Skeletal muscle tissue (tissue), 4 donors: ENCODE measurements around the gene KLHL22. TPM values are rescaled to one million over a fixed set of nuclear protein-coding genes. Genes with fewer than 3 reads are reported as not detected.

Source experiments
- H3K27ac ChIP-seq: one replicate; pipeline ENCODE4 v1.7.0; 2013; ENCODE audit warnings: mild to moderate bottlenecking, low read depth, low read length, inconsistent platforms
- H3K27me3 ChIP-seq, 3 donors: one replicate each; pipeline ENCODE4 v1.7.0; 2013; ENCODE audit warnings: low read length in 3 of 3; ENCODE audit not compliant: control insufficient read depth in 3 of 3, insufficient read depth in 3 of 3
- H3K36me3 ChIP-seq, 3 donors: one replicate each; pipeline ENCODE4 v1.7.0; 2013; ENCODE audit warnings: low read length in 3 of 3; ENCODE audit not compliant: control insufficient read depth in 3 of 3, insufficient read depth in 3 of 3
- H3K4me1 ChIP-seq, 3 donors: one replicate each; pipeline ENCODE4 v1.7.0; 2013; ENCODE audit warnings: low read length in 3 of 3, mild to moderate bottlenecking in 3 of 3; ENCODE audit not compliant: control insufficient read depth in 3 of 3, insufficient read depth in 3 of 3
- H3K4me3 ChIP-seq, 3 donors: one replicate each; pipeline ENCODE4 v1.7.0; 2013; ENCODE audit warnings: low read length in 3 of 3
- H3K9ac ChIP-seq, 3 donors: one replicate each; pipeline ENCODE4 v1.7.0; 2013; ENCODE audit warnings: low read length in 3 of 3, mild to moderate bottlenecking in 3 of 3, moderate library complexity in 2 of 3, low read depth in 1 of 3
- H3K9me3 ChIP-seq, 3 donors: one replicate each; pipeline ENCODE4 v1.7.0; 2013; ENCODE audit warnings: low read length in 3 of 3; ENCODE audit not compliant: control insufficient read depth in 3 of 3
- total RNA-seq: library from RNA; depleted of rRNA; stranded (reverse); fragments of >200 nt; gene quantifications from one replicate; pipeline ENCODE4 v1.2.3, GENCODE V29; 2014
- donor health status: Osteomylitis.

KLHL22 gene
- total RNA-seq, 1 donor from 2014 or later = 35.5 TPM

DNA sequence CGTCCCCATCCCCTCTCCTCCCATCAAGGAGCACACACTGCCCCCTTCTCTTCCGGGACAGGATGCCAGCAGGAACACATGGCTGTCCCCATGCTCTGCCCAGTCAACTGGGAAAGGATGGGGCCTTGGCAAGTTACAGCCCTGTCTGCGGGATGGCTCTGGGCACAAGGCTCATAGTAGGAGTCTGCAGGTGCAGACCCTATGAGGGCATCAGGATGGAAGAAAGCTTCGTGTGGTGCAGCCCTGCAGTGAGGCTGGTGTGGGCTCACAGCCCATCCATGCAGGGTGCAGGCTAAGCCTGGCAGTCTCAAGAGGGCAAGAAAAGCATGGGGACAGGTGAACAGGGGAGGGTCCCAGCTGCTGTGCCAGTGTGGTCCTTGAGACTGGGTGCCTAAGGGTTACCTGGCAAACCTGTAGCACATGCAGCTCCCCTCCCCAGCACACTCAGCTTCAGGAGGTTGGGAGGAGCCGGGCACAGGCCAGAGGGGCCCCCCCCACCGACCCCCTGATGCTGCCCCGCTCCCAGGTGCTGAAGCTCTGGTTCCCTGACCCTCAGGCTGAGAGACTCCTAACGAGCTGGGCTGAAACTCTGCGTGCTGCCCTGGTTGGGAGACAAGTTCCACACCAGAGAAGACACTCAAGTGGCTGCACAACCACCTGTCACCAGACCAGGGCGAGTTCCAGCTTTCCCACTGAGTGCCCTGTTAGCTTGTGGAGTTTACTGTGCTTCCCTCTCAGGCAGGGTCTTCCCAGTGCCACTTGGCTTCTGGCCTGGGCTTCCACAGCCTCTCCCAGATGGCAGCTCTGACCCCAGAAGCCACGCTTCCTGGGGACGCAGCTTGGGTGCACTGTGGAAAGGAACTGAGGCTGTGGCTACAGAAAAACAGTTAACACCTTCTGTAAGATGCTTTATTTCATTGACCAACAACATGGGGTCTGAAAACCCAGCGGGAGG, 54.7 kb downstream of the KLHL22 start:
- Histone ChIP-seq H3K27me3 (peaks cover 12 to 25% (median 21%) of the 10 kb centered on the region in 3 donors), H3K4me1 (peaks cover 5 to 27% (median 23%) of the 10 kb centered on the region in 3 donors), H3K9me3 (no peaks in the 10 kb centered on the region), H3K4me3 (no peak overlapping the region), H3K36me3 (peaks cover 13 to 27% (median 21%) of the 10 kb centered on the region in 3 donors), H3K27ac (no peak overlapping the region), H3K9ac (no peak overlapping the region)

DNA sequence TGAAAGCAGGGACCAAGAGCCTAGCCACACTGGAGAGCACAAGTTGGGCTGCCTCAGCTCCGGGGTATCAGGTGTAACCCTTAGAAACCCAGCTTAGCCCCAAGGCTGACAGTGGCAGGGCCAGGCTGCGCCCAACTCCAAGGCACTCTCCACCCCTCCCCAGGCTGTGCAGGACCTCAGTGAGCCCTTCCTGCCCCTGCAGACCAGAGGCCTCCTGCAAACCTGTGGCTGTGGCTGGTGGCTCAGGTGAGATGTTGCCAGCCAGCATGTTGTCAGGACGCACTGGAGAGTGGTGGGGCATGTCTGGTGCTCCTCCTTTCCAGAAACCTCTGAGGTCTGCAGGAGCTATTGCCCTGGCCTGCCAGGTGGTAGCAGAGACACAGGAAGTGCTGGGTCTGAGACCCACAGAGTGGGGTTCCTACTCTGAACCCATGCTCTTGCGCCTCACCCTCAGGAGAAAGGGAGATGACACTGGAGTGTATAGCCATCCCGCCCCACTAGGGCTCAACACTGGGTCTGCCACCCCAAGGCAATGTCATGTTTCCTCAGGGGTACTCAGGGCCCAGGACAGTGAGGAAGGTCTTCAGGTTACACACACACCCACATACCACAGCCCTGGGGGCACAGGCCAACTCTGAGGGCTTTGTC, 55.5 kb downstream of the KLHL22 start:
- H3K27ac ChIP-seq = no peak overlapping the region

DNA sequence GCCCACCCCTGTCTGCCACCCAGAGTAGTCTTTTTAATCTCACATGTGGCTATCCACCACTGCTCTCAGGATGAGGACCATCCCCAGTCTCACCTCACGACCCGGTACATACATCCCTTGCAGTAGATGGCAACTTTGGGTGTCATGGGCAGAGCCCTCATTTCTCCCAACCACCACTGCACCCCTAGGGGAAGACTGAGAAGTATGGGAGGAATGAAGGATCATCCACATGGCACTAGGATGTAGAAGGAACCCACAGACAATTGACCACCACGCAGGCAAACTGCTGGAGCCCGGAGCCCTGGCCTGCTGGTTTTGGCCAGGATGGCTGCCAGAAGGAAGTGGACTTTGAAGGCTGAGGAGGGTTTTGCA, 56.1 kb downstream of the KLHL22 start:
- peaks cover 11 to 33% (median 29%) of the 10 kb centered on the region in 3 donors for H3K4me1 ChIP-seq
- no peak overlapping the region for H3K27ac ChIP-seq
- peaks cover 12 to 17% (median 15%) of the 10 kb centered on the region in 3 donors for H3K36me3 ChIP-seq
- no peak overlapping the region for H3K9ac ChIP-seq
- no peak overlapping the region for H3K4me3 ChIP-seq
- no peaks in the 10 kb centered on the region for H3K9me3 ChIP-seq
- peaks cover 26 to 38% (median 33%) of the 10 kb centered on the region in 3 donors for H3K27me3 ChIP-seq

More for the DNA sequence above, 55.5 kb downstream of the KLHL22 start:
- peaks cover 21 to 34% (median 28%) of the 10 kb centered on the region in 3 donors for H3K27me3 ChIP-seq
- peaks cover 11 to 33% (median 29%) of the 10 kb centered on the region in 3 donors for H3K4me1 ChIP-seq
- no peaks in the 10 kb centered on the region for H3K9me3 ChIP-seq
- no peak overlapping the region for H3K4me3 ChIP-seq
- H3K9ac ChIP-seq = no peak overlapping the region
- peaks cover 12 to 22% (median 16%) of the 10 kb centered on the region in 3 donors for H3K36me3 ChIP-seq

DNA sequence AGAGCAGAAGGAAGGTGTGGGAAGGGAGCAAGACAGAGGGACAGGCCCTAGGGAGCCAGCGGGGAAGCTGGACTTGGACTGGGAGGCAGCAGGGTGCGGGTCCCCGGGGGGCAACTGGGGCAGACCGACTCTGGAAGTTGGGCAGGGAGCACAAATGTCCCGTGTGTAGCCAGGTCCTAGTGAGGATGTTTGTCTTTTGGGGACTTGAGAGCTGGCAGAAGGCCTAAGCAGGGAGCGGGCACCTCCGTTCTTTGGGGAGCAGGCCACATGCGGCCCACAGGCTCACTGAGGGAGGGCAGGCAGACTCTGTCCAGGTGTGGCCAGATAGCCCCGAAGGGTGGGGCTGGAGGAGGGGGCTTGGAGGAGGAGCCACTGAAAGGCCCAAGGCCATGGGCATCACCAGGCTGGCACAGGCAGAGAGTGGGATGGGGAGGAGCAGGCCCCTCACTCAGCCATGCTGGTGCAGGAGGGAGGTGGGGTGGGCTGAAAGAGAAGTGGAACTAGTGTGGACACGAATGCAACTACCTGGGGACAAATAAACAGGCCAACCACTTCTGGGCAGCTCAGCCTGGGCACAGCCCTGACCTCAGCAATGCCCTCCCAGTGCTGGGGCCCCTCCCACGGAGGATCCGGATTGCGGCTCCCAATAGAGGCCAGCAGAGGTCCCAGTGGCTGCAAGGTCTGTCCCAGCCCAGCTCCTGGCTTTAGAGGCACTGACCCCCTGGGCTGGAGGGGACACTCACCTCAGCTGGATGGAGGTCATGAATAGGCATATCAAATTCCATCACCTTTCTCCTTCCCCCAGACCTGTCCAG, 56.7 kb downstream of the KLHL22 start:
- H3K4me1 ChIP-seq = peaks cover 11 to 33% (median 29%) of the 10 kb centered on the region in 3 donors
- peaks cover 29 to 42% (median 35%) of the 10 kb centered on the region in 3 donors for H3K27me3 ChIP-seq
- H3K9ac ChIP-seq = peak overlapping the region; percentile 68 to 75 (median 72)

DNA sequence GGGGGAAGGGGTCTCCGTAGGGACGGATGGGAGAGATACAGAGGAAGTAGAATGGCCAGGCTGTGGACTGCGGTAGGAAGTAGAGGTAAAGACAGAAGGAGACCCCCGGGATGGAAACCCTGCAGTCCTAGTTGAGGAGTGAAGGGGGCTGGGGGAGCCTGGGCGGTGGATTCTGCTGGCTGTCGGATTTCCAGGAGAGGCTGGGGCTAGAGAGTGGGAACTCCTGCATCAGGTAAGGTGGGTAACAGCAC, 57.2 kb downstream of the KLHL22 start:
- Histone ChIP-seq H3K36me3 (peaks cover 9 to 14% (median 10%) of the 10 kb centered on the region in 3 donors), H3K4me3 (peak overlapping the region; percentile 55 to 64 (median 63)), H3K4me1 (peaks cover 11 to 33% (median 29%) of the 10 kb centered on the region in 3 donors), H3K27ac (peak overlapping the region; percentile 71), H3K9me3 (no peaks in the 10 kb centered on the region), H3K27me3 (peaks cover 29 to 42% (median 35%) of the 10 kb centered on the region in 3 donors), H3K9ac (peak overlapping the region; percentile 68 to 75 (median 72))

More for the DNA sequence above, 56.7 kb downstream of the KLHL22 start:
- H3K9me3 ChIP-seq = no peaks in the 10 kb centered on the region
- peak overlapping the region; percentile 55 to 64 (median 63) for H3K4me3 ChIP-seq
- H3K36me3 ChIP-seq = peaks cover 9 to 14% (median 10%) of the 10 kb centered on the region in 3 donors
- no peak overlapping the region for H3K27ac ChIP-seq

DNA sequence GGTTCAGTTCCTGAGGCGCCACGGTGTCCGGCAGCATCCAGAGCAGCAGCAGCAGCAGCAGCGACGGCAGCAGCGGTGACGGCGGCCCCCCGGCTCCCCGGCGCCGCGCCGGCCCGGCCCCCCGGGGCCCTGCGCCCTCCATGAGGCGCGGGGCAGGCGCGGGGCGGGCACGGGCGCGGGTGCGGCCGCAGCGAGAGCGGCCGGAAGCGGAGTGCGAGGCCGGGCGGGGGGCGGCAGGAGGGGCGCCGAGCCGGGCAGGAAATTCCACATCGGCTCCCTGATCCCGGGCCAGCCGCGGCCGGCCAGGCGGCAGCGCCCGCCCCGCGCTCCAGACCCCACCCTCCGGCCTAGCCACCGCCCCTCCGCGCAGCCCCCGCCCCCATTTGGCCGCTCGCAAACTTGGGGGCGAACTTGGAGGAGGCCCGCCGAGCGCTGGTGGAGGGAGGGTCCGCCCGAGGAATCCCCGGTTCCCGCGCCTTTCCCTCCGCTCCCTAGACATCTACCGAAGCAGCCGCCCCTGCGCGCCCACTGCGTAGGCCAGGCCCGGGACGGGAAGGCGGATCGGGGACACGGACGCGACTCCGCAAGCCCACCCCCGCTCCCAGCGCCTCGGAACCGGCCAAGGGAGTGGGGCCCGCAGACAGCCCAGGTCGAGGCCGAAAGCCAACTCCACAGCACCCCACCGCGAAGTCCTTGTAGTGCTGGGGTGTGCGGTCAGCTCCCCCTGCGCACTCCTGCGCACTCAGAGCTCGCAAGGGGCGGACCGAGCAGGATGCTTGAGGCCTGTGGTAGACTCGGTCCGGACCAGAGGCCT, 57.8 kb downstream of the KLHL22 start, which contains the start of gene SCARF2:
Gene SCARF2 (minus strand): TSS at position 213 of the 814 bp plus-strand sequence. CDS start 71 bp downstream, at position 142.
- Histone ChIP-seq H3K9me3 (no peaks in the 10 kb centered on the region), H3K4me3 (peak within 1 kb of the TSS; percentile 64 to 74 (median 73)), H3K27ac (peak within 1 kb of the TSS; percentile 71), H3K4me1 (peaks cover 11 to 33% (median 29%) of the 10 kb centered on the region in 3 donors), H3K36me3 (peaks cover 8 to 10% (median 9%) of the 10 kb centered on the region in 3 donors), H3K9ac (peak within 1 kb of the TSS; percentile 68 to 75 (median 72)), H3K27me3 (peaks cover 29 to 42% (median 35%) of the 10 kb centered on the region in 3 donors)

DNA sequence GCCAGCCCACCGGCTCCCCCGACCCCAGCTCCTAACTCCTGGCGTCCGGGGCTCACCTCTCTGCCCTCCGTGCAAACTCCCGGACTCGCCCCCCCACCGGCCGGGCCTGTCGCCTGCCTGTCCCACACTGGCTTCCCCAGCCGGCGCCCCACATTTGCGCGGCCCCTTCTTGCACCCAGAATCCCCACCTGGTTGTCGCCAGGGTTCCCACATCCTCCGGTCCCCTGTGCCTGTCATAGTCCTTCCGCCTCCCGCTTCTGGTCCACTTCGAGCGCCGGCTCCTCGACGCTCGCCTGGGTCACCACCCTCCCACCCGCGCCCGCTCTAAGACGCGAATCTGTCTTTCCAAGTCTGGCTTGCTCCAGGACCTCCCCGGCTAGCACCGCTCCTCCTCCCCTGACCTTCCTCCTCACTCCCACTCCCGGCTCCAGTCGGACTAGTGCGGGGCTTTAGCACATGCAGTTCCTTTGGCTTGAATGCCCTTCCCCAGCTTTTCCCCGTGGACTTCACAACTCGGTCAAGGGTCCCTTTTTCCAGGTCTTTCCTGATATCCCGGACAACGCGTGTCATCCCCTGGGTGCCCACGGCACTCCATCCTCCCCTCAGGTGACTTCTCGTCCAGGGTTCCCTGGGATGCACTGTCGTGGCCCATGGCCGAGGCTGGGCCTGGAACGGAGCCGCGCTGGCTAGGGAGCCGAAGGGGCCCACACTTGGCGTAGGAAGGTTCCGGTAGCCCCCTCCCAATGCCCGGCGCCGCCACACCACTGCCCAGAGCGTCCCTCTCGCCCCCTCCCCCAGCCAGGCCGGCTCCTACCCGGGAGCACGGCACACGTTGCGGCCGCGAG, 58.6 kb downstream of the KLHL22 start:
- Histone ChIP-seq H3K4me3 (peak overlapping the region; percentile 58 to 74 (median 73)), H3K36me3 (peaks cover 1 to 3% (median 2%) of the 10 kb centered on the region in 3 donors), H3K9me3 (no peaks in the 10 kb centered on the region), H3K27me3 (peaks cover 32 to 47% (median 41%) of the 10 kb centered on the region in 3 donors), H3K9ac (peak overlapping the region; percentile 38 to 66 (median 40)), H3K4me1 (peaks cover 11 to 28% (median 27%) of the 10 kb centered on the region in 3 donors), H3K27ac (peak overlapping the region; percentile 62)

DNA sequence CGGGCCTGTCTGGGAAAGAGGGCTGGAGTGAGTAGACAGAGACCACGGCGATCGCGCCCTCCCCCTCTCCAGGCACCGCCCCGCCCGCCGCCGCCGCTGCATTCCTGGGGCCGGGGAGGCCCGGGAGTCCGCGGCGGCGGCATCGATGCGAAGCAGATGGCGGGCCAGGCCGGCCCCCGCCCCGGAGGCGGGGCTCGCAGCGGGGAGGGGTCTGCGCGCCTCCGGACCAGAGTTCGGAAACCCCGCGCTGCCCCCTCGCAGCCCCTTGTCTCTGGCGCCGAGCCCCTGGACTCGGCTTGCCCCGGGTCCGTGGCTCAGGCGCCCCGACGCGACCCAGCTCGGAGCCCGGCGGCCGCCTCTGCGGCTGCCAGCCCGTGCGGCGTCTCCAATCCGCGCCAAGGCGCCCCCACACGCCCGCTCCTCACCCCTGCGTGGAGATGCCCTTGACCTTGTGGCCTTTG, 59.3 kb downstream of the KLHL22 start:
- peak overlapping the region; percentile 62 for H3K27ac ChIP-seq
- H3K9ac ChIP-seq = peak overlapping the region in 2 of 3 donors; percentile 33 to 38
- no peaks in the 10 kb centered on the region for H3K9me3 ChIP-seq
- peak overlapping the region; percentile 58 to 74 (median 73) for H3K4me3 ChIP-seq
- peaks cover 11 to 28% (median 26%) of the 10 kb centered on the region in 3 donors for H3K4me1 ChIP-seq
- peaks cover 38 to 50% (median 44%) of the 10 kb centered on the region in 3 donors for H3K27me3 ChIP-seq
- no peaks in the 10 kb centered on the region for H3K36me3 ChIP-seq
